HepG2 (cell line): ENCODE measurements around the gene DISP2.

ENCODE experiments used
- CTCF ChIP-seq: sonication (generic); formaldehyde crosslinking; IDR thresholded peaks from 2 replicates; pipeline ENCODE4 v1.5.0; 2020; ENCODE audit warnings: mild to moderate bottlenecking, missing genetic modification reagents, moderate library complexity
- HDAC6 ChIP-seq: fragments of 200-600 bp; sonication (generic); IDR thresholded peaks from 2 replicates; pipeline ENCODE4 v1.7.0; 2017; ENCODE audit warnings: mild to moderate bottlenecking, antibody characterized with exemption, low read length, low read depth
- MXI1 ChIP-seq: IDR thresholded peaks from 3 replicates; pipeline ENCODE4 v1.6.1; 2012; ENCODE audit warnings: low read depth, low read length, inconsistent platforms, borderline replicate concordance

- TF ChIP-seq CTCF (no peak), MXI1 (no peak), HDAC6 (no peak)
Measured at GRCh38 chr15:40427188-40427587, 69.2 kb downstream of the DISP2 start.
